Fibroblast of pulmonary artery (primary cell): ENCODE measurements around the gene DNAH14.
A peak's percentile ranks its signal among the peaks of the same experiment; 100 is the strongest.

Source experiments
- DNase-seq: peaks from one replicate; pipeline ENCODE4 v3.0.0-alpha.2; 2010; ENCODE audit warnings: low read depth
- H3K4me3 ChIP-seq: replicated peaks from 2 replicates; pipeline ENCODE4 v1.5.1; 2011; ENCODE audit warnings: low read depth, mild to moderate bottlenecking, control low read depth, low read length, moderate library complexity
- TF ChIP-seq, protein P1 (sequence below): IDR thresholded peaks from 2 replicates; pipeline ENCODE4 v1.5.1; 2011; ENCODE audit warnings: mild to moderate bottlenecking, control low read depth, low read length, inconsistent platforms; ENCODE audit errors: missing control alignments

Gene DNAH14

DNA sequence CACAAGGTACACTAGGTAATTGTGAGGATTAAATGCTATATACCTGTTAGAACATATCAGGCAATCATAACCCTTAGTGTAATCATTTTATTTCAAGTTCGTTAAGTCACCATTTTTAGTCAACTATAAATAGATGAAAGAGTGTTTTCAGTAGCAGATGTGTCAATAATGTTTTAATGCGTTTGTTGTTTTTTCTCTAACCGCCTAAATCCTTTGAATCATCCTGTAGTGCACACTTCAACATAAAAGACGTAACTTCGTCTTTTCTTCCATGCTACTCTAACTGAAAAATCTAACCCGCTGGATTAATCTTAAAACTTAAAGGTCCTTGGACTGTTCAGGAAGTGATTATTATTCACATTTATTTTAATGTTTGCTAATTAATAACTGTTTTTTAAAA is 505.6 kb downstream of the DNAH14 start:
- H3K4me3 ChIP-seq, result no peak overlapping the region
- DNase-seq, result no peak
- TF ChIP-seq, protein P1, sequence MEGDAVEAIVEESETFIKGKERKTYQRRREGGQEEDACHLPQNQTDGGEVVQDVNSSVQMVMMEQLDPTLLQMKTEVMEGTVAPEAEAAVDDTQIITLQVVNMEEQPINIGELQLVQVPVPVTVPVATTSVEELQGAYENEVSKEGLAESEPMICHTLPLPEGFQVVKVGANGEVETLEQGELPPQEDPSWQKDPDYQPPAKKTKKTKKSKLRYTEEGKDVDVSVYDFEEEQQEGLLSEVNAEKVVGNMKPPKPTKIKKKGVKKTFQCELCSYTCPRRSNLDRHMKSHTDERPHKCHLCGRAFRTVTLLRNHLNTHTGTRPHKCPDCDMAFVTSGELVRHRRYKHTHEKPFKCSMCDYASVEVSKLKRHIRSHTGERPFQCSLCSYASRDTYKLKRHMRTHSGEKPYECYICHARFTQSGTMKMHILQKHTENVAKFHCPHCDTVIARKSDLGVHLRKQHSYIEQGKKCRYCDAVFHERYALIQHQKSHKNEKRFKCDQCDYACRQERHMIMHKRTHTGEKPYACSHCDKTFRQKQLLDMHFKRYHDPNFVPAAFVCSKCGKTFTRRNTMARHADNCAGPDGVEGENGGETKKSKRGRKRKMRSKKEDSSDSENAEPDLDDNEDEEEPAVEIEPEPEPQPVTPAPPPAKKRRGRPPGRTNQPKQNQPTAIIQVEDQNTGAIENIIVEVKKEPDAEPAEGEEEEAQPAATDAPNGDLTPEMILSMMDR, result no peak

DNA sequence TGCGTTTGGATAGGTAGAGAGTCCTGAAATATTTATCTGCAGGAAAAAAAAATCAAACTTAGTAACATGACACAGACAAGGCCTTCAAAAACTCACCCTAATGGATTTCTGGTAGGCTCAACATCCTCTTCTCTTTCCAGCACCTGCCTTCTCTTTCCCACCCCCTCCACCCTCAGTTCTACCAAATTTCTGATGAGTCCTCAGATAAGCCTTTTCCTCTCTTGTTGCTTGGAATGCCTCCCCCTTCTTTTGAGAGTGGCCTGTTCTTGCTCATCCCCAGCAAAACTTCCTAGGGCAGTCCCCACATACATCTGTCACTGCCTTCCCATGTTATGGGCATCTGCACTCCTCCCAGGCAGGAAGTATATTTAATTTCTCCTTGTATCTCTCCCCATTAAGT is 506.0 kb downstream of the DNAH14 start:
- no peak overlapping the region for H3K4me3 ChIP-seq
- DNase-seq, result no peak
- TF ChIP-seq, protein P1, result no peak

DNA sequence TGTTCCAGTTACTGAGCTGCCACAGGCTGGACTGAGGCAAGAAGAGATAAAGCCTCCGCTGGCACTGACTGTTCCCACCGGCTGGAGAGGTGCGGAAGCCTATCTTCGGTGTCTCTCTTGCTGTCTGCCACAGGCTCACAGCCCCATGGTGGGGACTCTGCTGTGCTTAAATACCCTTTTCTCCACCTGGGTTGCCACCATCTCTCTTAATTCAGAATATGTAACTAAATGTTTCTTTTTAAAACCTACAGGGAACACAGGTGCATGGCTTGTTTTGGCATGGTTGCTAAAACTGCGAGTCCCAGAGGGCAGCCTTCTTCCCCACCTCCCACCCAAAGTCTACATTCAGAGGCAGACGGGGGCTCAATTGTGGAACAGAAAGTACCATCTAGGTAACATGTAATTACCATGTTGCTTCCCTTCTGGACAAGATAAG is 506.5 kb downstream of the DNAH14 start:
- no peak overlapping the region for H3K4me3 ChIP-seq
- TF ChIP-seq, protein P1, result no peak
- no peak for DNase-seq

DNA sequence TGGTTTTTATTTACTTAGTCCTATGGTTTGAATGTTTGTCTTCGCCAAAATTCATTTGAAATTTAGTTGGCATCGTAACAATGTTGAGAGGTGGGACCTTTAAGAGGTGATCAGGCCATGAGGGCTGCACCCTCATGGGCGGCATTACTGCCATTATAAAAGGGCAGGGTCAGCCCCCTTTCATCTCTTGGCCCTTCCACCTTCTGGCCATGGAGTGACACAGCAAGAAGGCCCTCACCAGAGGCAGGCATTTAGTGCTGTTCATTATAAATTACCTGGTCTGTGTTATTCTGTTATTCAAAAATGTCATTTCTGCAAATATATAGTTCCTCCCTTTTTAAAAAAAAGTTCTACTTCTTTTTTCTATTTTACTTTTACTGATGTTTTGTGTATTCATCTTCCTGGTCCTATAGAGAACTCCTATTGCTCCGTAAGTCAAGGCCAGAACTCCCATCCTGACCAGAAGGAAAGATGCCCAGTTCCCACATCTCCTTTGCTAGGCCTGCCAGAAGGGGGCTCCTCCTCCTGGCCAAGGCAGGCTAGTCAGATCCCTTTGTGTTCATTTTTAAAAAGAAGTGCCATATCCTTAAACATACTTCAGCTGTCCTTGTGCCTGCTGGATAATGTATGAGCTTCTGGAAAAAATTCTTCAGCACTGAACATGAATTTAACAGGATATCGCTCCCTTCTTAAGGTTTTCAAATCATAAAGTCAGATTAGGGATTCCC is 508.4 kb downstream of the DNAH14 start:
- TF ChIP-seq, protein P1, result peak; percentile 77
- no peak overlapping the region for H3K4me3 ChIP-seq
- DNase-seq, result peak; percentile 67

DNA sequence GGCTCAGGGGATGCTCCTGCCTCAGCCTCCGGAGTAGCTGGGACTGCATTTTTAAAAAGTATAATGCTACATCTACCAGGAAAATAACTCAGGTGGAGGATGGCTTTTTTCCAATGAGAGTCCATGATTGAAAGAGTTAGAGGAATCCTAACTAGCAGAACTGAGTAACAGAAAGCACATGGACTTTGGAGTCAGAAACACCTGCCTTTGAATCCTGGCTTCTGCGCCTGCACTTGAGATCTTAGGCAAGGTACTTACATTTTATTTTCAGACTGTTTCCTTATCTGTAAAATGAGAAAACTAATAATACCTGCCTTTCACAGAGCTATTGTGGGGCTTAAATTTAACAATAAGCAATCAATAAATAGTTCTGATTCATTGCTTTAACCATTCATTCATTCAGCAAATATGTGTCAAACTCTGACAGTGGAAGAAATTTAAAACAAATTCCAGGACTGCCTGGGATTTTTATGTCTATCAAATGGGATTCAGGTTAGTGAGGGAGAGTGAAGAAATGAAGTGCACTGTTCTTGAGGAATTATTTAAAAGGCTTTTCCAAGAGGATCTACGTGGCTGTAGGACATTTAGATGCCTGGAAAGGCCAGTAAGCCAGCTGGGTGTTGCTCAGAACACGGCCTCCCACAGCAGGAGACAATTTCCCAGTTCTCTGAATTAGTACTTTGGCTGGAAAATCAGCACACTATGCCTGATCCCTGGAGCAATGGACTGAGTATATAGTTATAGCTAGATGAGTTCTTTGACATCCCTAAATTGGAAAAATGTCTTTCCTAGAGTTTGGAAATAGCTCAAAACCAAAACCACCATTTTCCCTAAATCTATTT is 511.1 kb downstream of the DNAH14 start:
- no peak overlapping the region for H3K4me3 ChIP-seq
- TF ChIP-seq, protein P1, result no peak
- no peak for DNase-seq

DNA sequence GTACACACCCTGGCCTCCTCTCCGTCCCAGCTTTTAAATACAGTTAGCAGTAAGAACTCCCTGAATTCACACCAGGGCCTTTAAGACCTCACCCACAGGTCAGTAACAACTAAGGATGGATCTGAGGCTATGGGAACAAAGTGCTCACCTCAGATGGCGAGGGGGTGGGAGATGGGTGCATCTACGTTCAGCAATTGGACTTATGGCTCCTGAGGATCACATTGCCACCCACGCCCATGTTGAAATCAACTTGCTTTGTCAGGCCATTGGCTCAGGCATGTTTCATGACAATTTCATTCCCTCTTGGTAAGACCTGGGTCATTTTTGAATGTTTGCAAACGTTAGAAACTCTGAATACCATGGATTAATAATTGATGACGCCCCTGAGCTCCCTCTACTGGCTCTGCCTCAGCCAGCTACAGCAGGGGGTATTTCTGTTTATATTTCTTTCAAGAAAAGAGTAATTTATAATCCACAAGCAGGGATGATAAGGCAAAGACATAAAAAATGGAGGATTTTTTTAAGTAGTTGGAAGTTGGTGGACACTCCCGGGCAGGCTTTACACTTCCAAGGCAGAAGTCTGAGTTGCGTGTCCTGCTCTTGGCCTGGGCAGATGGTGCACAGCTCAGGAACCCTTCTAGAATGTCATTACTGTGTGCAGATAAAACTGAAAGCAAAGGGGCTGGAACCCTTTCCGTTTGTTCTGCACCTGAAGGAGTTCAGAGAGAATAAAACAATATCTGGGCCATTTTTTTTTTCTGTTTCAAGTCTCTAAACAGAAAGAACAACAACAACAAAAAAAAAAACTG is 512.0 kb downstream of the DNAH14 start:
- no peak for DNase-seq
- TF ChIP-seq, protein P1, result peak; percentile 27
- no peak overlapping the region for H3K4me3 ChIP-seq
